GM19023 (cell line): Measurements from ENCODE around the gene NOP58.
"Not testable (repeated sequence)": the region's sequence is repeated elsewhere in the genome, so short reads cannot be mapped to it uniquely, and the experiment has no call there.

ENCODE experiments used
- ATAC-seq: cut with Tn5 transposase; IDR thresholded peaks from one replicate; pipeline ENCODE4 v1.9.1; 2021; ENCODE audit warnings: mild to moderate bottlenecking, moderate library complexity; ENCODE audit not compliant: unreplicated experiment

The NOP58 gene

GRCh38 chr2:202265467-202266277 is at the start of gene NOP58:
Gene NOP58 (plus strand): TSS chr2:202265763. CDS start chr2:202265942, 179 bp downstream.
- ATAC-seq, result peak; percentile 90

DNA sequence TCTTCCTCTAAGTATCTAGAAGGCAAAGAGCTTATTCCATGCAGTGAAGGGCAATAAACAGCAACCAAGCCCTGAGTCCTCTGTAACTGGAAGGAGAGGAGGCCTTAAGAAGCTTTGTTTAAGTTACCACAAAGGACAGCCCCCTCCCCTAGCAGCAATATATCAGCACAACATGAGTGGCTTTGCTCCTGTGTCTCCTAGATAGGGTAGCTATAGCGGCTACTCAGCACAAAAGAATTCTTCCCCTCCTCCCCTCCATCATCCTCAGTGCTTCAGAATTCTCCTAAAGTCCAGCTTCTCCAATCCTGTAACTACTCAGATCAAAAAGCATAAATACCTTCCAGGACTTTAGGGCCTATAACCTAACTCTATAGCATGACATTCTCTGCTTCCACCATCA is 43.7 kb upstream of the NOP58 start:
- no peak for ATAC-seq

DNA sequence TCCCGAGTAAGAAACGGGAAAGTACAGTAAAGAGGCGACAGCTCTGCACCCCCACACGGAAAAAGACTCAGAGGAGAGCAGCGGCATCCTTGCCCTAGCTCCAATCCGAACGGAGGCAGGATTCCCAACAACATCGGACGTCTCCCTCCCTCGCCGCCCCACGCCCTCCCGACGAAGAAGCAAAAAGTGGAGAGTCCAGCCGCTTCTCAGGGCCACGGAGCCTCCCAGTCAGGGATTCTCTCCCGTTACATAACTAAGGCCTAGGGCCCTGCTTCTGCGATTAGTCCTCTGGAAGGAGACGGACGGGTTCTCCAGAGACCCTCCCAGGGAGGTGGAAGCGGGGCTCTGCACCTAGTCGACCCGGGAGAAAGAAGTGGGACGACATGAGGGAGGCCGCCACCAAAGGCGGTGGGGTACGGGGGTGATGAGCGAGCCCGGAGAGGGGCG is 27.8 kb upstream of the NOP58 start:
- ATAC-seq, result peak; percentile 44

DNA sequence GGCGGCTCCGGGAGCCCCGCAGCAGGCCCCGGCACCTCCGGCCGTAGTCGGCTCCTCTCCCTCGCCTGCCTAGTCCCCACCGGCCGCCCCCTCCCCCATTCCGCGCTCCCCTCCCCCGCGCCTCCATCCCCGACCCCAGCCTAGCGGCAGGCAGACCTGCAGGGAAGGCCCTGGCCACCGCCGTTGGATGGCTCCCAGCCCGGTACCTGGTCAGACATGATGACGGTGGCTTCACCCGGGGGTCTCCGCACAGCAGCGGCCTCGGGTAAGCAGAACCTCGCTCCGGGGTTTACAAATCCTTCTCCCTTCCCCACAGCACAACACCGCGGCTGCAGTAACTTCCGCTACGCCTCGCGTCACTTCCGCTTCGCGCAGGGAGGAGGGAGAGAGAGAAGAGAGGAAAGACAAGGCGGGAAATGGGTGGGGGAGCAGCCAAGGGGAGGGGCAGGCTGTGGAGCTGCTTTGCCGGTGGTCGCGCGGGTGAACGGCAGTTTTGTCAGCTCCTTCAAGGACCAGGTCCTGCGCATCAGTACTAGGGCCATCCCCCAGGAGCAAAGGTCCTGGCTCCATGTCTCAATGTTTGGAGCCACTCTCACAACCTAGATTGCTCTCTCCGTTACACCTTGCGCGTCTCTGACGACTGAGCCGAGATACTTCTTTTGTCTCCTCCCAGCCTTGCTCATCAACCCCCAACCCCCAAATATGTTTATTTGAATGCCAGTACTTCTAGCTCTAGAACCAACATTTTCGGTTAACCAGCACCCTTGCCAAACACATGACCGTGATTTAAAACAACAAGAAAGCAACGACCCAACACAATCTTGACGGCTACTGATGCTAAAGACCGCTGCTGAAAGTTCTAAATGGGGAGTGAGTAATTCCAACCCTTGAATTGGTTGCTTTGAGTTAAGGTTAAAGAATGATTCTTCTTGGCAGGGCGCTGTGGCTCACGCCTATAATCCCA is 27.0 kb upstream of the NOP58 start, which contains the start of gene SUMO1:
SUMO1 (minus strand) TSS at position 364 of the 964 bp plus-strand sequence; CDS start at position 218, 146 bp downstream.
- peak; percentile 98 for ATAC-seq

DNA sequence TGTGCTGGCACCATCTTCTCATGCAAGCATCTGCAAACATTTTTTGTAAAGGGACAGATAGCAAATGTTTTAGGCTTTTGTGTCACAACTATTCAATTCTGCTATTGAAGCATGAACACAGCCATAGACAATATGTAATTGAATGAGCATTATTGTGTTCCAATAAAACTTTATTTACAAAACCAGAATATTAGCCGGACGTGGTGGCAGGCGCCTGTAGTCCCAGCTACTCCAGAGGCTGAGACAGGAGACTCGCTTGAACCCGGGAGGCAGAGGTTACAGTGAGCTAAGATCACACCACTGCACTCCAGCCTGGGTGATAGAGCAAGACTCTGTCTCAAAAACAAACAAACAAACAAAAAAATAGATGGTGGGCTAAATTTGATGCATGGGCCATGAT is 17.9 kb upstream of the NOP58 start:
- ATAC-seq, result not testable (repeated sequence)

- no peak for ATAC-seq
These were observed 15.9 kb upstream of the NOP58 start for GRCh38 chr2:202249521-202250253.

- no peak for ATAC-seq
These were observed 14.1 kb upstream of the NOP58 start for GRCh38 chr2:202251494-202251893.

DNA sequence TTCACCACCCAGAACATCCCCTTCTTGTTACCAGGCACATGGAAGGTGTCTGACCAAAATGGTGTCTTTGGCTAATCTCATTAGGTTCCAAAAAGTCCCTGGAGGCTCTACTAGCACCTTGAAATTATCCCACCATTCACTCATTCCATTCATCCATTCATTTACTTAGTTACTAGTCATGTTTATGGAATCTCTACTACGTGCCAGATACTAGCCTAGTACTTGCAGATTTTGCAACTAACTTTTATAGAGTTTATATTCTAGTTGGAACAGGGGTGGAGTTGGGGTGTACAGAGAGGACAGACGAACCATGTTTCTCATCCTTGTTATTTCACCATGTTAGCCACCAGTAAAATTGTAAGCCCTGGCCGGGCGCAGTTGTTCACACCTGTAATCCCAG is 4.0 kb upstream of the NOP58 start:
- no peak for ATAC-seq

- no peak for ATAC-seq
These were observed 1.9 kb downstream of the NOP58 start for GRCh38 chr2:202267495-202267894.

DNA sequence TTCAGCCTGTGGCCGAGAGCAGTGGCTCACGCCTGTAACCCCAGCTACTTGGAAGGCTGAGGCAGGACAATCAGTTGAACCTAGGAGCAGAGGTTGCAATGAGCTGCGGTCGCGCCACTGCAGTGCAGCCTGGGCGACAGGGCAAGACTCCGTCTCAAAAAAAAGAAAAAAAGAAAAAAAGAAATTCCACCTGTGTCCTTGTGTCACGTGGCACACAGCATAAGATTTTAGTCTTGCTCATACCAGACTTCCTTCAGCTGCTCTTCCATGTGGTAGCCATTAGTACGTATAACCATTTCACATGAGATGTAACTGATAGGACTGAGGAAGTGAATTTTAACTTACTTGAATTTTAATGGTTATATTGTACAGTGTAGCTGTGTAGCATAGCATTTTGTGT is 4.0 kb downstream of the NOP58 start:
- ATAC-seq, result no peak

DNA sequence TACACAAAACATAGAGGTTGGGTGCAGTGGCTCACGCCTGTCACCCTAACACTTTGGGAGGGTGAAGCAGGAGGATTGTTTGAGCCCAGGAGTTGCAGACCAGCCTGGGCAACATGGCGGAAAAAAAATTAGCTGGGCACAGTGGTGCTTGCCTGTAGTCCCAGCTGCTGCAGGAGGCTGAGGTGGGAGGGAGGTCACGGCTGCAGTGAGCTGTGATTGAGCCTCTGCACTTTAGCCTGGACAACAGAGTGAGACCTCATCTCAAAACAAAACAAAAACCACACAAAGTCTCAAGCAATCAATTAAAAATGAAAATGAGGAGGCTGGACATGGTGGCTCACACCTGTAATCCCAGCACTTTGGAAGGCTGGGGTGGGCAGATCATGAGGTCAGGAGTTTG is 4.9 kb downstream of the NOP58 start:
- ATAC-seq, result peak; percentile 22

- ATAC-seq, result not testable (repeated sequence)
These were observed 10.6 kb downstream of the NOP58 start for GRCh38 chr2:202276078-202276720.

DNA sequence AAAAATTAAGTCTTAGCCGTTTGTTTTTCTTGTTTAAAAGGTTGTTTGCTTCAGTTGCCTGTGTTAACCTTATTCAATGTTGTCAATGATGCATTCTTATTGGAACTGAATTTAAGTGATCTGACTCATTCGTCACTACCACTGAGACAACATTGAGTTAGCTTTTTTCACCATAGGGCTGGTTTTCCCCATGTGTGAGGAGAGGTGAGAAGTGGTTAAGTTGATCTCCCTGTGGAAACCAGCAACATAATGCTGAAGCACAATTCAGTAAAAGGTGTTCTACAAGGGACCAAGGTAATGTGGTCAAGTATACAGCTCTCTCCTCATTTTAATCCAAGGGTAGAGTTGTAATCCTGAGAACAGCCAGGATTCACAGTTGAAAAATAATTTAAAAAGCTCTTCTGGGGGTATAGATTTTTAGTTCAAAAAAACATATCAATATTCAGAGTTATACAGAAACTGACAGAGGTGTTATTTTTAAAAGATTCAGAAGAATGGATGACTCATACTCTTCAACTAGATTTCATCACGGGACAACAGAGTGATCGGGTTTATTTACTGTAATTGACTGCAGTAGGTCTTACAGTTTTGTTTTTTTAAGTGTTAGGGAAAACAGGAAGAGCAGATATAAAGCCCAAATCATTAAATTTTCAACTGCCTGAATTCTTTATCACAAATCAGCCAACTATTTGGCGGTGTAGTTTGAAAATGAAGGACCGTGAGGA is 12.6 kb downstream of the NOP58 start:
- ATAC-seq, result peak; percentile 48

DNA sequence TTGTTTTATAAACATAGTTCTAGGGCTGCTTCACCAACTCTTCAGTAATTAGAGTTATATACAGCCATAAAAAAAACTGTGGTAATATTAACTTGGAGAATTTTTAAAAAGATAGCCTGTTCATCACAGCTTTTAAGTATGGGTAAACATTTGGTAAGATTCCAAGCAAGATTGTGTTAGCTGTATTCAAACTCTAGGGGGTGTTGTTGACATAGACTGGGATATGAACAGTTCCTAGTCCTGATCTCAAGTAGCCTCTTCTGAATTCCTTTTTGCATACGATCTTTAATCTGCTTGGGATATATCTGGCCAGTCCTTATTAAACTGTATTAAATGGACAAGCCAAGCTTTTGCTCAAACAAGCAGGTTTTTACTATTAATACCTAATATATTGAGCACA is 13.4 kb downstream of the NOP58 start:
- no peak for ATAC-seq

- ATAC-seq, result no peak
These were observed 21.0 kb downstream of the NOP58 start for GRCh38 chr2:202286595-202286994.

DNA sequence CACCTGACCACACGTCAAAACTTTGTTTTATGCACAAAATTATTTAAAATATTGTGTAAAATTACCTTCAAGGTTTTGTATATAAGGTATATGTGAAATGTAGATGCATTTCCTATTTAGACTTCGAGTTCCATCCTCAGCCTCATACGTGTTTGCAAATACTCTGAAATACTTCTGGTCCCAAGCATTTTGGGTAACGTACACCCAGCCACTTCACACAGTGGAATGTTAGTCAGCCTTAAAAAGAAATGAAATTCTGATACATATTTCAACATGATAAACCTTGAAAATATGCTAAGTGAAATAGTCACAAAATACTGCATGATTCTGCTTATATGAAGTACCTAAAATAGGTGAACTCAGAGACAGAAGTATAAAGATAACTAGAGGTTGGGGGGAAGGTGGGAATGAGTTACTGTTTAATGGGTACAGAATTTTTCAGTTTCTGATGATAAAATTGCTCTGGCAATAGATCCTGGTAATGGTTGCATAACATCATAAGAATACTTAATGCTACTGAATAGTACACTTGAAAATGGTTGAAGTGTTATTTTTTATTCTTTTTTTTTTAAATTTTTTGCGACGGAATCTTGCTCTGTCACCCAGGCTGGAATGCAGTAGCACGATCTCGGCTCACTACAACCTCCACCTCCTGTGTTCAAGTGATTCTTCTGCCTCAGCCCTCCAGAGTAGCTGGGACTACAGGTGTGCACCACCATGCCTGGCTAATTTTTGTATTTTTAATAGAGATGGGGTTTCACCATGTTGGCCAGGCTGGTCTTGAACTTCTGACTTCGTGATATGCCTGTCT is 24.0 kb downstream of the NOP58 start:
- ATAC-seq, result no peak

GRCh38 chr2:202290316-202290715 is 24.8 kb downstream of the NOP58 start:
- no peak for ATAC-seq

- ATAC-seq, result no peak
These were observed 25.4 kb downstream of the NOP58 start for GRCh38 chr2:202290970-202291369.

DNA sequence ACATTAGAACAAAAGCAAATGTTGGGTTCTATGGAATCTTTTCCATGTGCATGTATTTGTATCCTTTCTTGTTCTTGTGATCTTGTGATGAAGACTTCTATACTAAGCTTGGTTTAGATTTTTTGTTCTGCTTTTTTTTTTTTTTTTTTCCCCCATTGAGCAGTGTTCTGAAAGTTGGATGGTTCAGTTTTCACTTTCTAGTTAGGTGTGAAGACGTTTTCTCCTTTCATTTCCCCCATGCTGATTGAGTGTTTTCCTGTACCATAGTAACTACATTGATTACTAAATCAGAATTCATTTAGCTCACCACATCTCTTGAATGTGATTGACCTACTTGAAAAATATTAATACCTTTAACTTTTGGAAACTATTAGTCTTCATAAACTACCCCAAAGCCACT is 34.1 kb downstream of the NOP58 start:
- ATAC-seq, result no peak
